Naive B cell (primary cell): Measurements from ENCODE around the gene PEBP1. TPM values are rescaled to one million over a fixed set of nuclear protein-coding genes. Genes with fewer than 3 reads are reported as not detected.

Experiments used
- ATAC-seq, 2 donors: fragments of 150-1000 bp; cut with Tn5 transposase; 2 replicates each; pipeline ENCODE4 v1.10.0; 2021; ENCODE audit warnings: low read depth in 2 of 2, mild to moderate bottlenecking in 2 of 2, moderate library complexity in 2 of 2
- DNase-seq: peaks from one replicate; pipeline ENCODE4 v3.0.0; 2022
- H3K27ac Mint-ChIP-seq, 6 donors: one replicate each; pipeline ENCODE4 v1.8.0; 2020 to 2022; ENCODE audit warnings: mild to moderate bottlenecking in 6 of 6, mixed read lengths in 6 of 6, moderate library complexity in 5 of 6, inconsistent platforms in 2 of 6
- H3K27me3 Mint-ChIP-seq, 3 donors: one replicate each; pipeline ENCODE4 v1.8.0; 2021 to 2022; ENCODE audit warnings: mixed read lengths in 3 of 3, mild to moderate bottlenecking in 1 of 3
- H3K36me3 Mint-ChIP-seq, 2 donors: one replicate each; pipeline ENCODE4 v1.8.0; 2020 to 2022; ENCODE audit warnings: mixed read lengths in 2 of 2, inconsistent platforms in 1 of 2, mild to moderate bottlenecking in 1 of 2
- H3K4me1 Mint-ChIP-seq, 3 donors: one replicate each; pipeline ENCODE4 v1.8.0; 2020 to 2022; ENCODE audit warnings: mixed read lengths in 3 of 3, inconsistent platforms in 1 of 3, mild to moderate bottlenecking in 1 of 3, moderate library complexity in 1 of 3
- H3K4me3 Mint-ChIP-seq, 8 donors: one replicate each; pipeline ENCODE4 v1.8.0; 2020 to 2022; ENCODE audit warnings: mild to moderate bottlenecking in 8 of 8, mixed read lengths in 8 of 8, moderate library complexity in 8 of 8, inconsistent platforms in 2 of 8
- H3K9me3 Mint-ChIP-seq, 7 donors: one replicate each; pipeline ENCODE4 v1.8.0; 2020 to 2022; ENCODE audit warnings: mixed read lengths in 7 of 7, mild to moderate bottlenecking in 5 of 7, inconsistent platforms in 2 of 7, moderate library complexity in 1 of 7
- polyA plus RNA-seq, 6 donors: library from polyadenylated mRNA; unstranded; fragments of 300-500 nt; fragmentation: Illumina TruSeq; gene quantifications; one replicate each; pipeline ENCODE4 v1.2.3, GENCODE V29; 2021; ENCODE audit warnings: low read depth in 6 of 6

The PEBP1 gene
- polyA plus RNA-seq = 100 to 1,000 TPM; 237 to 308 (median 258) TPM

DNA sequence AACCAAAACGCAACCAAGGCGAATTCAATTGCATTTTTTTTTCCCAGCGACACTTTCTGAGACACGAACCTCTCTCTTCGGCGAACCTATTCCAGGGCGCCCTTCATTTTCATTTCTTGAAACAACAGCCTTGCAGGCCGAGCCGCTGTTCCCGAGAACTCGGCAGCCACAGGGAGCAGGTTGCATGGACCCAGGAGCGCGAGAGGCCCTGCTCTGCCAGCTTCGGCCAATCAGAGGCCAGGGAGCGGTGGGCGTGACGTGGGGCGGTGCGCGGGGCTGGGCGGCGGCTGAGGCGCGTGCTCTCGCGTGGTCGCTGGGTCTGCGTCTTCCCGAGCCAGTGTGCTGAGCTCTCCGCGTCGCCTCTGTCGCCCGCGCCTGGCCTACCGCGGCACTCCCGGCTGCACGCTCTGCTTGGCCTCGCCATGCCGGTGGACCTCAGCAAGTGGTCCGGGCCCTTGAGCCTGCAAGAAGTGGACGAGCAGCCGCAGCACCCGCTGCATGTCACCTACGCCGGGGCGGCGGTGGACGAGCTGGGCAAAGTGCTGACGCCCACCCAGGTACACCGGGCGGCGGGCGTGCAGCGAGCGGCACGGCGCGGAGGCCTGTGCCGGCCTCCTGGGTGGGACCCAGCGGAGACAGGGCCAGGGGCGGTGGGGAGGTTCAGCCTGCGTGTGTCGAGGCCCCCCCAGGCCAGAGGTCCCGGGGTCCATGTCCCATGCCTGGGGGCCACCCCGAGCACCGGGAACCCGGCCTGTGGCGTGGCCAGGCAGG lies at the start of gene PEBP1:
PEBP1 (plus strand) TSS at position 337 of the 771 bp plus-strand sequence; CDS start at position 423, 86 bp downstream.
- H3K27me3 Mint-ChIP-seq = no peaks in the 10 kb centered on the region
- H3K4me1 Mint-ChIP-seq = peaks cover 16 to 31% (median 24%) of the 10 kb centered on the region in 3 donors
- H3K9me3 Mint-ChIP-seq = no peaks in the 10 kb centered on the region
- DNase-seq (peak; percentile 88), ATAC-seq (peak; percentile 99)
- peak within 1 kb of the TSS; percentile 89 to 99 (median 98) for H3K4me3 Mint-ChIP-seq
- peak within 1 kb of the TSS; percentile 49 to 97 (median 84) for H3K27ac Mint-ChIP-seq
- H3K36me3 Mint-ChIP-seq = peaks cover 0 to 4% of the 10 kb centered on the region in 2 donors

GRCh38 chr12:118089782-118090181 lies 46.1 kb upstream of the PEBP1 start:
- Mint-ChIP-seq H3K27ac (peak overlapping the region in 3 of 6 donors; percentile 47 to 84 (median 55)), H3K27me3 (no peaks in the 10 kb centered on the region), H3K4me1 (no peaks in the 10 kb centered on the region), H3K9me3 (no peaks in the 10 kb centered on the region), H3K36me3 (no peaks in the 10 kb centered on the region), H3K4me3 (peak overlapping the region in 1 of 8 donors; percentile 43)
- DNase-seq (no peak), ATAC-seq (no peak)

DNA sequence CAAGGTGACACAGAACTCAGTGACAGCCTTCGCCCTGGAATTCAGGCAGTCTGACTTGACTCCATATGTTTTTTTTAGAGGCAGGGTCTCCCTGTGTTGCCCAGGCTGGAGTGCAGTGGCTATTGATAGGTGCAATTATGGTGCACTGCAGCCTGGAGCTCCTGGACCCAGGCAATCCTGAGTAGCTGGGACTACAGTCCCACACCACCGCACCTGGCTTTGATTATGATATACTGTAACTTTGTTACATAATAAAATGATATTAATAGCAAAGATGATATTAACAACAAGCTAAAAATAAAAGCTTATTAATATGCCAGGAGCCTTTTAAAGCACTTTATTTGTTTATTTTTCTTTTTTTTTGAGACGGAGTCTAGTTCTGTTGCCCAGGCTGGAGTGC lies 41.9 kb upstream of the PEBP1 start:
- Mint-ChIP-seq H3K4me1 (no peaks in the 10 kb centered on the region), H3K9me3 (no peaks in the 10 kb centered on the region), H3K36me3 (no peaks in the 10 kb centered on the region), H3K27me3 (no peaks in the 10 kb centered on the region), H3K27ac (no peak overlapping the region), H3K4me3 (no peak overlapping the region)
- ATAC-seq (no peak), DNase-seq (no peak)

GRCh38 chr12:118098401-118098800 lies 37.5 kb upstream of the PEBP1 start:
- no peaks in the 10 kb centered on the region for H3K36me3 Mint-ChIP-seq
- ATAC-seq (no peak), DNase-seq (no peak)
- peaks cover 5 to 6% (median 5%) of the 10 kb centered on the region in 3 donors for H3K4me1 Mint-ChIP-seq
- H3K27ac Mint-ChIP-seq = peak overlapping the region in 1 of 6 donors; percentile 63
- peaks cover 0 to 1% (median 0%) of the 10 kb centered on the region in 7 donors for H3K9me3 Mint-ChIP-seq
- peak overlapping the region in 1 of 8 donors; percentile 42 for H3K4me3 Mint-ChIP-seq
- H3K27me3 Mint-ChIP-seq = peaks cover 6 to 7% (median 6%) of the 10 kb centered on the region in 3 donors

GRCh38 chr12:118098911-118099671 lies 36.8 kb upstream of the PEBP1 start:
- H3K36me3 Mint-ChIP-seq = no peaks in the 10 kb centered on the region
- H3K9me3 Mint-ChIP-seq = peaks cover 0 to 1% (median 0%) of the 10 kb centered on the region in 7 donors
- peaks cover 5 to 7% (median 5%) of the 10 kb centered on the region in 3 donors for H3K4me1 Mint-ChIP-seq
- no peak overlapping the region for H3K27ac Mint-ChIP-seq
- peaks cover 6 to 8% (median 6%) of the 10 kb centered on the region in 3 donors for H3K27me3 Mint-ChIP-seq
- DNase-seq = no peak
- no peak overlapping the region for H3K4me3 Mint-ChIP-seq
- no peak for ATAC-seq

DNA sequence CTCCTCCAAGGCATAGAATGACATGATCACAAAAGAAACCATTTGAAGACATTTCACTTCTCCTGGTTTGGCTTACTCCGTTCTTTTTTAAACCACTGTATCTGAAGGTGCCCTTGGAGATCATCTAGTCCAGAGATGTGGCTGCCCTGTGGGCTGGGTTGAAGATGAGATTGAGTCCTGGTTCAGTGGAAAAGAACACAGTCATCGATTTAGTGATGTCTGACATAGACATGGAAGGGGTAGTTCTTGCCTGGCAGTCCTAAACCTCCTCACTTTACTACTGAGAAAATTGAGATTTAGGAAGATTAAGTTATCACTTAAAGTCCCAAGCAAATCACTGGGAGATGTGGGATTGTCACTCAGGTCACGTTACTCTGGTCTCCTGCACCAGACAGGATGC lies 34.9 kb upstream of the PEBP1 start:
- Mint-ChIP-seq H3K27me3 (peaks cover 11 to 16% (median 15%) of the 10 kb centered on the region in 3 donors), H3K4me1 (peaks cover 10 to 13% (median 10%) of the 10 kb centered on the region in 3 donors), H3K4me3 (peak overlapping the region in 2 of 8 donors; percentile 35 to 86), H3K27ac (no peak overlapping the region), H3K9me3 (peaks cover 0 to 1% (median 0%) of the 10 kb centered on the region in 7 donors), H3K36me3 (no peaks in the 10 kb centered on the region)
- DNase-seq = no peak
- no peak for ATAC-seq

DNA sequence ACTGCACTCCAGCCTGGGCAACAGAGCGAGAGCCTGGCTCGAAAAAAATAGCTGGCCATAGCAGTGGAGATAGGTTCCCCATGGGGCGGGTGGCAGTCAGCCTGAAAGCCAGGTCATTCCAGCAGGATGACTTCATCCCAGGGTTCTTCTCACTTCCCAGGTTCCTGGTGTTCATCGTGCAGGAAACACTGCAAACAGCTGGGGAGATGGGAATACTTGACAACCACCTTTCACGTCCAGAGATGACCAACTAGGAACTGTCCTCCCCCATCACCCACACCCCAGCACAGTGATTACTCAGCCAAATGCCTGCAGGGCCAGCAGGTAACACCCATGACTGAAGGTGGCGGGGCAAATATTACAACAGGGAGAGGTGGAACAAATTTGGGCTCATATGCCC lies 33.9 kb upstream of the PEBP1 start:
- H3K27me3 Mint-ChIP-seq = peaks cover 13 to 16% (median 15%) of the 10 kb centered on the region in 3 donors
- H3K36me3 Mint-ChIP-seq = no peaks in the 10 kb centered on the region
- no peak for DNase-seq
- H3K27ac Mint-ChIP-seq = no peak overlapping the region
- H3K9me3 Mint-ChIP-seq = peaks cover 0 to 1% (median 0%) of the 10 kb centered on the region in 7 donors
- H3K4me1 Mint-ChIP-seq = peaks cover 10 to 13% (median 10%) of the 10 kb centered on the region in 3 donors
- H3K4me3 Mint-ChIP-seq = peak overlapping the region in 7 of 8 donors; percentile 15 to 93 (median 71)
- ATAC-seq = no peak

DNA sequence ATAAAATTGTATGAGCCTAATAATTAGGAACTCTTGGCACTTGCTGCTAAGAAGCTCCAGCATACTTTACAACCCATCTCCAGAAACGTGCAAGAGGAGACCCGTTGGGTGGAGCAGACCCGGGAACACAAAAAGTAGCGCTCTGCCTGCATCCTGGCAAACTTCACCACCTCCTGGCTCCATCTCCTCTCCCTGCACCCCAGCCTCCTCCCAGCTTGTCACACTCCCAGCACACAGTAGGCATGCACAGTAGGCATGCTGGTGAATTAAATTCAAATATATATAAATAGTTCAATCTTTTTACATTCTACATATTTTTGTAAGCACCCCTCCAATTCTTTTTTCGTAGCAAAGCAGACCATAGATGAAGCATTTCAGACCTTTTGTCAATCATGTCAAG lies 33.3 kb upstream of the PEBP1 start:
- peak overlapping the region; percentile 86 to 96 (median 93) for H3K4me3 Mint-ChIP-seq
- ATAC-seq (no peak), DNase-seq (no peak)
- H3K36me3 Mint-ChIP-seq = no peaks in the 10 kb centered on the region
- peak overlapping the region in 1 of 6 donors; percentile 64 for H3K27ac Mint-ChIP-seq
- H3K4me1 Mint-ChIP-seq = peaks cover 10 to 13% (median 10%) of the 10 kb centered on the region in 3 donors
- H3K9me3 Mint-ChIP-seq = peaks cover 0 to 1% (median 0%) of the 10 kb centered on the region in 7 donors
- peaks cover 15 to 16% (median 15%) of the 10 kb centered on the region in 3 donors for H3K27me3 Mint-ChIP-seq

GRCh38 chr12:118103201-118103600 lies 32.7 kb upstream of the PEBP1 start:
- DNase-seq = no peak

DNA sequence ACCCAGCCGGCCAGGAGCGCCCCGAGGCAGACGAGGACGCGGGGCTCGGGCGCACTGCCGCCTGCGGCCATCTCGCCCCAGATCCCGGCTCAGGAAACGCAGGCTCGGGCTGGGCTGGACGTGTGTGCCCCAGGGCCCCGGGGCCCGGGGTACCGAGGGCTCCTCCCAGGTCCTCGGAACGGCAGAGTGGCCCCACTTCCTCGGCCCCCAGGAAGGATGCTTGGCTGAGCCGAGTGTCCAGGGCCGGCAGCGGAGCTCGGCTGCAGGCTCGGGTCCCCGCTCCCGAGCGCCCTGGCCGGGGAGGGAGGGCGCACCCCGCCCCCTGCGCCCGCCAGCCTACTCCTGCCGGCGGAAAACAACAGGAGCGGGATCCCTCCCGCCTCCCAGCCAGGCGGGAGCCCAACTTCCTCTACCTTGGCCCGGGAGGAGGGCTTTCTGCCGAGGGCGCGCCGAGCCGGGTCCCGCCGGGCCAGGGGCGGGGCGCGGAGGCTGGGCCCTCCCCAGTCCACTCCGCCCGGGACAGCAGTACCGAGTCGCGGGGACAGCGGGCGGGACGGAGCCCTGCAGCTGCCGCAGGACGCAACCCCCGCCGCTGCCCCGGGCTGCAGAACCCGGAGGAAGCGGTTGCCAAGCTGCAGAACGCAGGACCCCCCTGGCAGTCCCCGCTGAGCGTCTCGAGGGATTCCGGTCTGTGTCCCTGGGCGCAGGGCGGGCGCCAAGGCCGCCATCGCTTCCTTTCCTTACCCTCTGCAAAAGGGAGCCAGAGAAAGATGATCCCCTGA lies 32.1 kb upstream of the PEBP1 start, which contains the start of gene VSIG10:
VSIG10 (minus strand) TSS at position 411 of the 782 bp plus-strand sequence; CDS start at position 71, 340 bp downstream.
- Mint-ChIP-seq H3K36me3 (no peaks in the 10 kb centered on the region), H3K4me3 (peak within 1 kb of the TSS; percentile 86 to 96 (median 93)), H3K4me1 (peaks cover 10 to 13% (median 10%) of the 10 kb centered on the region in 3 donors), H3K27ac (peak within 1 kb of the TSS in 3 of 6 donors; percentile 47 to 72 (median 64)), H3K27me3 (peaks cover 15 to 16% (median 15%) of the 10 kb centered on the region in 3 donors), H3K9me3 (peaks cover 0 to 1% (median 0%) of the 10 kb centered on the region in 7 donors)
- ATAC-seq (peak; percentile 65 to 82), DNase-seq (peak; percentile 17)

More at GRCh38 chr12:118103201-118103600, 32.7 kb upstream of the PEBP1 start:
- H3K36me3 Mint-ChIP-seq = no peaks in the 10 kb centered on the region
- peak overlapping the region in 1 of 6 donors; percentile 64 for H3K27ac Mint-ChIP-seq
- H3K27me3 Mint-ChIP-seq = peaks cover 15 to 16% (median 15%) of the 10 kb centered on the region in 3 donors
- peaks cover 10 to 13% (median 10%) of the 10 kb centered on the region in 3 donors for H3K4me1 Mint-ChIP-seq
- peak; percentile 4 to 23 for ATAC-seq
- peak overlapping the region; percentile 86 to 96 (median 93) for H3K4me3 Mint-ChIP-seq
- peaks cover 0 to 1% (median 0%) of the 10 kb centered on the region in 7 donors for H3K9me3 Mint-ChIP-seq

DNA sequence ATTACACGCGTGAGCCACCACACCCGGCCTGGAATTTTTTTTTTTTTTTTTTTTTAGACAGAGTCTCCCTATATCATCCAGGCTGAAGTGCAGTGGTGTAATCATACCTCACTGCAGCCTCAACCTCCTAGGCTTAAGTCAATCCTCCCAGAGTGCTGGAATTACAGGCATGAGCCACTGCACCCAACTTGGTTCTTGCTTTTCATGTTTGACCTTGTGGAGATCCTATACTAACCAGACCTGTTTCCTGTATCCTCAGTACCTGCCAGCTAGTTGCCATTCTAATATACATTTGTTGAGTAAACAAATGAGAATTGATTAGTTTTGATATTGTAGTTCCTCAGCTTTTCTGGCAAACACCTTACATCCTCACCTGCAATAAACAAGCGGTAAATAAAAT lies 28.9 kb upstream of the PEBP1 start:
- peaks cover 0 to 1% (median 0%) of the 10 kb centered on the region in 7 donors for H3K9me3 Mint-ChIP-seq
- DNase-seq = no peak
- no peak overlapping the region for H3K4me3 Mint-ChIP-seq
- H3K36me3 Mint-ChIP-seq = no peaks in the 10 kb centered on the region
- ATAC-seq = no peak
- no peak overlapping the region for H3K27ac Mint-ChIP-seq
- peaks cover 10 to 13% (median 10%) of the 10 kb centered on the region in 3 donors for H3K4me1 Mint-ChIP-seq
- H3K27me3 Mint-ChIP-seq = peaks cover 15 to 16% (median 15%) of the 10 kb centered on the region in 3 donors

- peaks cover 0 to 1% (median 0%) of the 10 kb centered on the region in 7 donors for H3K9me3 Mint-ChIP-seq
- H3K27me3 Mint-ChIP-seq = peaks cover 14 to 15% (median 14%) of the 10 kb centered on the region in 3 donors
- peaks cover 10 to 13% (median 10%) of the 10 kb centered on the region in 3 donors for H3K4me1 Mint-ChIP-seq
- H3K36me3 Mint-ChIP-seq = no peaks in the 10 kb centered on the region
- ATAC-seq = no peak
- H3K27ac Mint-ChIP-seq = no peak overlapping the region
- H3K4me3 Mint-ChIP-seq = no peak overlapping the region
- no peak for DNase-seq
Measured at GRCh38 chr12:118107694-118108093, 28.2 kb upstream of the PEBP1 start.
